ENCODE measurements around the gene NDUFC1.

The NDUFC1 gene

DNA sequence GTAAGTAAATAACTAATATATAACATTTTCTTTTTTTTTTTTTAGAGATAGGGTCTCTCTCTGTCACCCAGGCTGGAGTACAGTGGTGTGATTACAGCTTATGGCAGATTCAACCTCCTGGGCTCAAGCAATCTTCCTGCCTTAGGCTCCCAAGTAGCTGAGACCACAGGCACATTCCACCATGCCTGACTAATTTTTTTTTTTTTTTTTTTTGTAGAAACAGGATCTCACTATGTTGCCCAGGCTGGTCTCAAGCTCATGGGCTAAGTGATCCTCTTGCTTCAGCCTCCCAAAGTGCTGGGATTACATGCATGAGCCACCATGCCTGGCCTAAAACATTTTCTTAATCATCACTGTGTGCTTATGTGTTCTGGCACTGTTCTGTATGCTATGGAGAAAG lies 55.0 kb downstream of the NDUFC1 start:
- peak; percentile 42 for DNase-seq (ENCODE audit: low spot score)

DNA sequence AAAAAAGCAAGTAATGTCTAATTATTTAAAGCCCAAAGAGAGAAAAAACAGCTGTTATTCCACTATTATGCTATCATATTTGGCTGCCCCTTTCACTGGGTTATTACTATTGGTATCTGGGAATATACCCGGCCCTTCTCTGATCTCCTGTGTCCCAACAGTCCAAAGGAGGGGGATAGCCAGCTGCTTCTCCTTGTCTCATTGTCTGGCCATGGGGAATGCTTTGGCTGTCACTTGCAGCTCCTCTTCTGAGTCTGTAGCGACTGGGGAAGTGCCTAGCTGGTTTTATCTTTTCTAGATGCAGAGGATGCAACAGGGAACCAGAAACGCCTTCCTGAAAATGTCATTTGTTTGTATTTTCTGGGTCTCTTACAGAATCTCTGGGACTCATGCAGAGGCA lies 56.1 kb downstream of the NDUFC1 start:
- no peak for DNase-seq (ENCODE audit: low spot score)

DNA sequence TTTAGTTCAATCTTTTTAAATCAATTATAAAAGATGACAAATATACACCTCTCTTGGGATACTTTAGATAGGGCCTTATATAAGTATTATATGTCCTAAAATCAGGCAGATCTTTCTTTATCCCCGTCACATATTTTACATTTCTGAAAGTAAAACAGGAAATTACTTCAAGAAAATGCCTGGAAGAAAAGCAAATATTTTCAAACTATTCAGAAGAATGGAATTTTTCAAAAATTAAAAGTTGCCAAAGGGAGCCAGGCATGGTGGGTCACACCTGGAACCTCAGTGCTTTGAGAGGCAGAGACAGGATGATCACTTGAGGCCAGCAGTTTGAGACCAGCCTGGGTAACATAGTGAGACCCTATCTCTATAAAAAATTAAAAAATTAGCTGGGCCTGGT lies 56.7 kb downstream of the NDUFC1 start:
- peak; percentile 23 for DNase-seq (ENCODE audit: low spot score)

- peak; percentile 90 for DNase-seq (ENCODE audit: low spot score)
Observed at GRCh38 chr4:139243448-139244365, 58.6 kb downstream of the NDUFC1 start.

- DNase-seq (ENCODE audit: low spot score) = peak; percentile 80
Observed at GRCh38 chr4:139242511-139243051, 59.7 kb downstream of the NDUFC1 start.

DNA sequence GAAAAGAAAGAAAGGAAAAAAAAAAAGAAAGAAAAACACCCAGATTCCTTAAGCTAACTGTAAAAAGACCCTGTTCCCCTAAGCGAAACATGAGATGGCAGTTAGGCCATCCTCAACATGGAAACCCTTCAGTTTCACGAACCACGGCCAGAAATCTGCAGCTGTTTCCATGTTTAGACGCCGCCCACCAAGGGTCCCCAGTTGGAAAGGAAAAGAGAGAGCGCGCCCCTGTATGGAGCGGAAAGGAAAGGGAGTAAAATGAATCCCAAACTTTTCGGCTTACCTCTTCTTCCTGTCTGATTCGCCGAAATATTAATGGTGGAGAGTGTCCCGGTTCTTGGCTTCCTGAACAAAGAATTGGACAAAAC lies 60.5 kb downstream of the NDUFC1 start:
- DNase-seq (ENCODE audit: low spot score) = no peak

GRCh38 chr4:139241086-139241783 lies 61.0 kb downstream of the NDUFC1 start:
- DNase-seq (ENCODE audit: low spot score) = peak; percentile 71
